T-helper 9 cell (primary cell): Measurements from ENCODE around the gene PIPOX.

Experiments used
- DNase-seq: peaks from one replicate; pipeline ENCODE4 v3.0.0-alpha.2; 2020

The PIPOX gene

GRCh38 chr17:29102741-29103181 lies 59.8 kb downstream of the PIPOX start:
- no peak for DNase-seq

- no peak for DNase-seq
Measured at GRCh38 chr17:29103341-29103740, 60.4 kb downstream of the PIPOX start.
